Stimulated activated CD4-positive, alpha-beta T cell treated with anti-CD3 and anti-CD28 coated beads, Interleukin-4, amount 100 ng/mL, for 48 hours (primary cell): ENCODE measurements around the gene DNAH8.
"Not testable (repeated sequence)": the region's sequence is repeated elsewhere in the genome, so short reads cannot be mapped to it uniquely, and the experiment has no call there.

Source experiments
- DNase-seq, 2 donors: peaks; one replicate each; pipeline ENCODE4 v3.0.0-alpha.2; 2020; ENCODE audit warnings: low read depth in 2 of 2

Gene DNAH8

GRCh38 chr6:38750968-38751615 lies 36.0 kb downstream of the DNAH8 start:
- DNase-seq, result peak; percentile 6 to 40

GRCh38 chr6:38753707-38754106 lies 38.6 kb downstream of the DNAH8 start:
- DNase-seq, result no peak

DNA sequence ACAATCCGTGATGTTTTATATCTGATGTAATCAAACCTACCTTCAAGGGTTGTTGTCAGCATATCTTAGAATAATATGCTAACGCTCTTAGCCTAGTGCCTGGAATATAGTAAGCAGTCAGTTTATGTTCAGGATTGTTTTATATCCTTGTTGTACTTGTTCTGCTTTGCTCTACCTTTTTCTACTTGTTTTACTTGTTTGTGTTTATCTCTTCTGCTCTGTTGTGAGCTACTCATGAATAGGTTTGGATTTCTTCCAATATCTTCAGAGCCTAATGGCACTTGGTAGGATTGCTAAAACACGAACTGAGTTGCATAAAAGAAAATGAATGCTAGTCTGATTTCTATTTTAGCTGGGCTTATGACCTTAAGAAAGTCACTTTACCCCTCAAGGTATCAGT lies 40.1 kb downstream of the DNAH8 start:
- no peak for DNase-seq

DNA sequence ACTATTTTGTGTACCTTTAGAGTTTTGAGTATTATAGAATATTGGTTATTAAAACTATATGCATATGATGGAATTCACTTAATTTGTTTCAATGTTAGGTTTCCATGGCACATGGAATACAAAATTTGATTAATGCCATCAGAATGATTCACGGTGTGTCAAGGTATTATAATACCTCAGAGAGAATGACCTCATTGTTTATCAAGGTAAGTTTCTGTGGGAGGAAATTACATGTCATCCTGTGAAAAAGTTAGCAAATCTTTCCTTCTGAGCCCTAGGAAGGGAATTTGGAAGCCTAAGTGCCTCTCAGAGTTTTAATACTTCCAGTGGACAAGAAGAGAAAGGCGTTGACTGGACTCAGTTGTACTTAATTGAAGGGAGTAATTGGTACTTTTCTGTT lies 40.8 kb downstream of the DNAH8 start:
- DNase-seq, result no peak

DNA sequence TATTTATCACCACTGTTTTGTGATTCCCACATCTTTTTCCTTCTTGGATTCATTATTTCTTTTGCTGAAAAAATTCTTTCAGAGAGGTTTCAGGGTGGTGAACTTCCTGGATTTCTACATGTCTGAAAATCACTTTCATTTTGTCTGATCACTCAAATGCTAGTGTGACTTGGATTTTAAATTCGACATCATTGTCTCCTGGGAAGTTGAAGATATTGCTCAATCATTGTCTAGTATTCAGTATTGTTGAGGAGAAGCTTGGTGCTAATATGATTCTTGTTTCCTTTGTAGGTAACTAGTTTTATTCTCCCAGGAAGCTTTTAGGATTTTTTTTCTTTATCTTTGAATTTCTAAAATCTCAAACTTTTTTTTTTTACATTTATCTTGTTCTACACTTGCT lies 45.0 kb downstream of the DNAH8 start:
- DNase-seq, result no peak

- DNase-seq, result no peak
Observed at GRCh38 chr6:38762848-38763247, 47.7 kb downstream of the DNAH8 start.

- DNase-seq, result no peak
Observed at GRCh38 chr6:38767560-38767959, 52.4 kb downstream of the DNAH8 start.

GRCh38 chr6:38773338-38773737 lies 58.2 kb downstream of the DNAH8 start:
- DNase-seq, result peak; percentile 12 to 23

- DNase-seq, result no peak
Observed at GRCh38 chr6:38774929-38775707, 60.0 kb downstream of the DNAH8 start.

- DNase-seq, result no peak
Observed at GRCh38 chr6:38775870-38776269, 60.8 kb downstream of the DNAH8 start.

DNA sequence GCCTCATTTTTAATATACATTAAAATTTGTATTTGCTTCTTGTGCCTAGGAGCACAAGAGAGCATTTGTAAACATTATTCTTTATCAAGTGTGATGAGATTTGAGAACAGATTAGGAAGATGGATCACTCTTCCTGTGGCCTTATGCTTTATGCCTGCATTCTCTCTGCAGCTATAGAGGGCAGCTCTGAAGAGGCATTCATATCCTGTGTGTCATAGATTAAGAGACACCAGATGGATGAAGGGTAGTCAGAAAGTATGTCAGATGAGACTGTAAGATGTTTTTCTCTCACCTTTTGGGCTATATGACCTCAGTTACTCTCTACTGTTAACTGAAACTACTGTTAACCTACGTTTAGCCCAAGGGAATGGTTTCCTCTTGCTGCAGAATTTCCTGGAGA lies 61.4 kb downstream of the DNAH8 start:
- no peak for DNase-seq

- DNase-seq, result no peak
Observed at GRCh38 chr6:38779310-38780062, 64.4 kb downstream of the DNAH8 start.

- DNase-seq, result no peak
Observed at GRCh38 chr6:38782616-38783015, 67.5 kb downstream of the DNAH8 start.

- DNase-seq, result no peak
Observed at GRCh38 chr6:38783443-38784228, 68.5 kb downstream of the DNAH8 start.

GRCh38 chr6:38784506-38785235 lies 69.6 kb downstream of the DNAH8 start:
- DNase-seq, result no peak

DNA sequence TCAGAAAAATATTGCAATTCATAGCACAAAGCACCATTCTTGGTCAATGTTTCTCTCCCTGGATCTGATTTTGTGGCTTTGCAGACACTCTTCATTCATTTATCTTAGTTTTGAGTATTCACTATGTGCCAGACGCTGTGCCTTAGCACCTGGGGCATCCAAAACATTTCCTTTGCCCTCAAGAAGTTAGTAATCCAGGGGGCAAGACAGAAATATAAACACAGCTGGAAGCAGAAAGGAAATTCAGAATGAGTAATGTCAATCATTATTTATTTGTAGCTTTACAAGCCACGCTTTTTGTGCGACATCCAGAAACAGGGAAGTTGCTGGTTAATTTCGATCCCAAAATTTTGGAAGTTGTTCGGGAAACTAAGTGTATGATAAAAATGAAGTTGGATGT lies 71.4 kb downstream of the DNAH8 start:
- no peak for DNase-seq

DNA sequence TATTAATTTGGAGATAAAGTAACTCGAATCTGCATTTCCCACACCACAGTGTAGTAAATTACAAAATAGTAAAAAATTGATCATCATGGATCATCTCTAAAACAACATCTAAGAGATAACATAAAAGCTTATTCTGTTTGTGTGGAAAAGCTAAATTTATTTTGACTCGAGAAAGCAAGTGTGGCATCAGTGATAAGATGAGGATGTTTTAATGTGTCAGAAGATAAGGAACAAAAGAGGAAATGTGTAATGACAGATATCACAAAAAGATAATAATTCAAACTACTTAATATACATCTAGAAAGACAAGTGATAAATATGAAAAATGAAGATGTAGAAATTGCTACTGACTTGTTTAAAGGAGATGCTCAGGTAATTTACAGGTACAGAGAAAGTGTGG lies 74.1 kb downstream of the DNAH8 start:
- DNase-seq, result no peak

GRCh38 chr6:38792356-38792755 lies 77.2 kb downstream of the DNAH8 start:
- DNase-seq, result no peak

DNA sequence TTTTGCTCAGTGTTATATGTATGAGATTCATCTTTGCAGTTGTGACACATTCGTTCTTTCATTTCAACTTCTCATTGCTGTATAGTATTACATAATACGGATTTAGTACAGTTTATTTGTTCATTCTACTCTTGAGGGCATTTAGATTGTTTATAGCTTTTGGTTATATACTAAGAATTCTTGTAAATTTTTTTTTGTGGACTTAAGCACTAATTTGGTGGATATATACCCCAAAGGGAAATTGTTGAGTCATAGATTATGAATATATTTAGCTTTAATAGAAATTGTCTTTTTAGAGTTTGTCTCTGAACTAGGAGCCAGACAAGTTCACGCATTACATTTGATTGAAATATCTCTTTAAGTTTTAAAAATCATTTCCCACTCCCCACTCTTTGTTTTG lies 79.6 kb downstream of the DNAH8 start:
- DNase-seq, result no peak

DNA sequence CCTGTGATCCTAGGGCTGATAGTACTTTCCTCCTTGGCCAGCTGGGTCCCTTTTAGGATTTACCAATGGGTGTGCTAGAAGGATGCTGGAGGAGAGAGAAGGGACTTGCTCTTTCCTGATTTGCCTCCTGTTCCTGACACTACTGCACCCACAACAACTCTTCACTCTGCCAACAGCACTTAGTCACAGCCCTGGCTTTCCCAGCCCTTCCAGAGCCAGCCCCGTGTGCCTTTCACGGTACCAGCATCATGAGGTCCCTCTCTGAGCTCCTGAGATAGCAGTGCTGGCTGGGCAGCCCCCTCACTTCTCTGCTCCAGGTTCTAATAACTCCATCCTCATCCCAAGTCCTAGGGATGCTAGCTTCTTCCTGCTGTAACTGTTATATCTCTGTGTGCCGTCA lies 80.9 kb downstream of the DNAH8 start:
- DNase-seq, result no peak

DNA sequence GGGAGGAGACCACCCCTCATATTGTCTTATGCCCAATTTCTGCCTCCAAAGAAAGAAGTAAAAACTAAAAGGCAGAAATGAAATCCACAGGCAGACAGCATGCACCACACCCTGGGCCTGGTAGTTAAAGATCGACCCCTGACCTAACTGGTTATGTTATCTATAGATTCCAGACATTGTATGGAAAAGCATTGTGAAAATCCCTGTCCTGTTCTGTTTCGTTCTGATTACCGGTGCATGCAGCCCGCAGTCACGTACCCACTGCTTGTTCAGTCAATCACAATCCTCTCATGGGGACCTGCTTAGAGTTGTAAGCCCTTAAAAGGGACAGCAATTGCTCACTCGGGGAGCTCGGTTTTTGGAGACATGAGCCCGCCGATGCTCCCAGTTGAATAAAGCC lies 81.3 kb downstream of the DNAH8 start:
- DNase-seq, result not testable (repeated sequence)
